Psoas muscle (tissue), 8 donors: Measurements from ENCODE around the gene ARX. TPM values are rescaled to one million over a fixed set of nuclear protein-coding genes. Genes with fewer than 3 reads are reported as not detected.

Experiments used
- ATAC-seq, 4 donors: fragments of 200-7000 bp; cut with Tn5 transposase; one replicate each; pipeline ENCODE4 v1.9.1; 2020; ENCODE audit warnings: moderate library complexity in 3 of 4, mild to moderate bottlenecking in 2 of 4
- DNase-seq, 2 donors: peaks; one replicate each; pipeline ENCODE4 v3.0.0-alpha.2; 2020
- H3K27ac ChIP-seq: fragments of 200-600 bp; one replicate; pipeline ENCODE4 v1.8.0; 2022
- H3K27me3 ChIP-seq, 3 donors: fragments of 200-600 bp in 1 of 3; one replicate each; pipeline versions ENCODE4 v1.6.1 to v1.8.0; 2013 to 2022; ENCODE audit warnings: low read length in 2 of 3, mild to moderate bottlenecking in 2 of 3, moderate library complexity in 1 of 3; ENCODE audit not compliant: insufficient read depth in 3 of 3
- H3K36me3 ChIP-seq, 2 donors: fragments of 200-600 bp in 1 of 2; one replicate each; pipeline versions ENCODE4 v1.6.1 to v1.8.0; 2013 to 2022; ENCODE audit warnings: low read depth in 1 of 2, mild to moderate bottlenecking in 1 of 2, moderate library complexity in 1 of 2; ENCODE audit not compliant: insufficient read depth in 1 of 2
- H3K4me1 ChIP-seq: fragments of 200-600 bp; one replicate; pipeline ENCODE4 v1.8.0; 2022
- H3K4me3 ChIP-seq: fragments of 200-600 bp; one replicate; pipeline ENCODE4 v1.8.0; 2022; ENCODE audit warnings: mild to moderate bottlenecking
- H3K9me3 ChIP-seq: fragments of 200-600 bp; one replicate; pipeline ENCODE4 v1.8.0; 2022
- CTCF ChIP-seq: fragments of 200-600 bp; IDR thresholded peaks from one replicate; pipeline ENCODE4 v1.8.0; 2022; ENCODE audit warnings: antibody characterized with exemption
- WGBS, 3 donors: extraction: QIAGEN DNeasy Blood & Tissue Kit; methylation state at CpG; one replicate each; pipeline versions ENCODE4 v1.1.6 to v1.1.7; 2013; 5-methylcytosine and 5-hydroxymethylcytosine counted together
- intact Hi-C, 2 donors: fragments of 100-400 bp; cut with DNase I; formaldehyde crosslinking; loops; one replicate each; pipeline versions ENCODE4 v1.11.0 to v1.14.2; 2022
- polyA plus RNA-seq, 3 donors: library from polyadenylated mRNA; stranded (reverse); fragments of 200-250 nt; gene quantifications; one replicate each; pipeline ENCODE4 v1.2.3, GENCODE V29; 2013
- total RNA-seq, 4 donors: library from RNA; stranded (reverse); fragmentation: NEBNext Ultra II Directional in 2 of 4; extraction: Animal tissue kit (Norgen Biotek cat#: 25700) in 2 of 4; gene quantifications; one replicate each; pipeline versions ENCODE4 v1.2.1 to v1.2.4, GENCODE V29; 2021 to 2023
- donor health status: healthy with polysubstance abuse.
- donor health status: DM: no; HTN: no; CAD: no; lungs with moderate emphysema.
- donor health status: Bipolar disorder and iron deficiency.
- donor health status: healthy.
- donor health status: DM: yes; HTN: yes; CAD: no.
- donor health status: DM: no; HTN: no; CAD: no.
- donor health status: DM: no; HTN: no; CAD: no.
- donor health status: DM: yes; HTN: yes; CAD: no.

Gene ARX
- total and polyA plus RNA-seq, 7 donors, result 0.64 to 12.8 (median 3.0) TPM

GRCh38 chrX:24979081-24979480 lies 36.7 kb downstream of the ARX start:
- 34 to 61% (median 43%) methylated on average over 3 of the region's 3 CpGs for WGBS, 3 donors
- Histone ChIP-seq H3K9me3 (no peaks in the 10 kb centered on the region), H3K4me1 (no peaks in the 10 kb centered on the region), H3K4me3 (no peak overlapping the region), H3K27me3 (peaks cover 0 to 10% (median 0%) of the 10 kb centered on the region in 3 donors), H3K36me3 (no peaks in the 10 kb centered on the region), H3K27ac (no peak overlapping the region)
- ATAC-seq (peak; percentile 68 to 91 (median 86)), DNase-seq (no peak)
- intact Hi-C loops, result no loop called here
- TF ChIP-seq CTCF, result no peak

- ATAC-seq, result no peak
- Histone ChIP-seq H3K9me3 (no peaks in the 10 kb centered on the region), H3K27me3 (peaks cover 0 to 3% (median 0%) of the 10 kb centered on the region in 3 donors), H3K4me3 (no peak overlapping the region), H3K27ac (no peak overlapping the region), H3K4me1 (no peaks in the 10 kb centered on the region), H3K36me3 (no peaks in the 10 kb centered on the region)
- WGBS, 3 donors, result 77 to 97% (median 95%) methylated on average over 5 of the region's 5 CpGs
- intact Hi-C loops, result no loop called here
- DNase-seq, result no peak
- no peak for TF ChIP-seq CTCF
Observed at GRCh38 chrX:24969812-24970211, 46.0 kb downstream of the ARX start.

GRCh38 chrX:24965372-24965771 lies 50.4 kb downstream of the ARX start:
- no peak for DNase-seq
- 74 to 91% (median 85%) methylated on average over 1 of the region's 1 CpG for WGBS, 3 donors
- no peak overlapping the region for H3K27ac ChIP-seq
- TF ChIP-seq CTCF, result no peak
- intact Hi-C loops, result no loop called here
- no peak overlapping the region for H3K4me3 ChIP-seq
- H3K4me1 ChIP-seq, result no peaks in the 10 kb centered on the region
- no peaks in the 10 kb centered on the region for H3K36me3 ChIP-seq
- H3K9me3 ChIP-seq, result no peaks in the 10 kb centered on the region
- H3K27me3 ChIP-seq, result peaks cover 0 to 6% (median 0%) of the 10 kb centered on the region in 3 donors
- ATAC-seq, result no peak

DNA sequence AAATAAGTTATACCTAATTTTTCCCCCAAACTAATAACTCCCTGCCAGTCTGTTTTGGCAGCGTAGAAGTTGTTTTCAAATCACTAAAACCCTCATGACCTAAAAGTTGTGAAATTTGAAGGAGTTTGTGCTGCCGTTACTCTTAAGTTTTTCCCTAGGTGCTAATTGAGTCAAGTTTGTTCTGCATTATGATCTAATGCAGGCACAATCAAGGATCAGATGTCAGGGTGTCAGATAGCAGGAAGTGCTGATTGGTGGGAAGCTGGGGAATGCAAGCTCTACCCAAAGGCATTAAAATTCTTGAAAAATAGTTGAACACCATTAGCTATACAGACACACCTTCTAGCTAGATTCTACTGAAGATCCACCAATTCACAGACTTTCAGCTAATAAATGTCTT lies 51.9 kb downstream of the ARX start:
- peaks cover 0 to 6% (median 0%) of the 10 kb centered on the region in 3 donors for H3K27me3 ChIP-seq
- no peak for TF ChIP-seq CTCF
- H3K4me3 ChIP-seq, result no peak overlapping the region
- ATAC-seq (no peak), DNase-seq (no peak)
- intact Hi-C loops, result loop anchor here in 1 of 2 donors (1.0 kb wide), 1 partner anchor 26 kb away; no protein-coding TSS in a partner anchor
- no peaks in the 10 kb centered on the region for H3K4me1 ChIP-seq
- no peaks in the 10 kb centered on the region for H3K36me3 ChIP-seq
- 54 to 63% (median 56%) methylated on average over 2 of the region's 2 CpGs for WGBS, 3 donors
- H3K27ac ChIP-seq, result no peak overlapping the region
- no peaks in the 10 kb centered on the region for H3K9me3 ChIP-seq

- Histone ChIP-seq H3K4me3 (no peak overlapping the region), H3K9me3 (no peaks in the 10 kb centered on the region), H3K27me3 (peaks cover 0 to 6% (median 0%) of the 10 kb centered on the region in 3 donors), H3K36me3 (no peaks in the 10 kb centered on the region), H3K27ac (no peak overlapping the region), H3K4me1 (no peaks in the 10 kb centered on the region)
- ATAC-seq, result no peak
- no peak for DNase-seq
- intact Hi-C loops, result no loop called here
- 58 to 100% (median 98%) methylated on average over 1 of the region's 1 CpG for WGBS, 3 donors
- TF ChIP-seq CTCF, result no peak
Observed at GRCh38 chrX:24961809-24962208, 54.0 kb downstream of the ARX start.
